ENCODE measurements around the gene SLC38A3.

The SLC38A3 gene

GRCh38 chr3:50270422-50271224 lies 65.6 kb downstream of the SLC38A3 start:
- TF ChIP-seq CTCF (conservative IDR thresholded peaks at IDR 0.05; ENCODE audit: low read depth, low read length) = no peak
- DNase-seq (ENCODE audit: low read depth) = no peak
- H3K4me3 ChIP-seq (ENCODE audit: low read length) = peak overlapping the region; percentile 51
